Right lobe of liver (tissue), 6 donors: ENCODE results near the gene GALNTL6. TPM values are rescaled to one million over a fixed set of nuclear protein-coding genes. Genes with fewer than 3 reads are reported as not detected.

Experiments used
- ATAC-seq, 4 donors: fragments of 200-7000 bp; cut with Tn5 transposase; one replicate each; pipeline ENCODE4 v1.9.1; 2020; ENCODE audit warnings: mild to moderate bottlenecking in 4 of 4, moderate library complexity in 4 of 4
- DNase-seq, 3 donors: peaks; one replicate each; pipeline ENCODE4 v3.0.0-alpha.2; 2020
- H3K27ac ChIP-seq, 3 donors: fragments of 200-600 bp; one replicate each; pipeline ENCODE4 v1.8.0; 2022
- H3K27me3 ChIP-seq, 2 donors: fragments of 200-600 bp; one replicate each; pipeline ENCODE4 v1.8.0; 2022
- H3K36me3 ChIP-seq, 4 donors: fragments of 200-600 bp; sonication (generic) in 1 of 4; one replicate each; pipeline versions ENCODE4 v1.5.1 to v1.8.0; 2017 to 2022; ENCODE audit warnings: control low read depth in 1 of 4
- H3K4me1 ChIP-seq, 4 donors: fragments of 200-600 bp; sonication (generic) in 1 of 4; one replicate each; pipeline versions ENCODE4 v1.5.1 to v1.8.0; 2017 to 2022; ENCODE audit warnings: control low read depth in 1 of 4
- H3K4me3 ChIP-seq, 3 donors: fragments of 200-600 bp; one replicate each; pipeline ENCODE4 v1.8.0; 2022
- H3K9me3 ChIP-seq, 4 donors: fragments of 200-600 bp; sonication (generic) in 1 of 4; one replicate each; pipeline versions ENCODE4 v1.5.1 to v1.8.0; 2017 to 2022; ENCODE audit warnings: control low read depth in 1 of 4
- CTCF ChIP-seq, 4 donors: fragments of 200-600 bp in 3 of 4; fragments of 450-650 bp in 1 of 4; IDR thresholded peaks; one replicate each; pipeline versions ENCODE4 v1.5.1 to v1.8.0; 2016 to 2022; ENCODE audit warnings: antibody characterized with exemption in 4 of 4, mild to moderate bottlenecking in 2 of 4
- POLR2A ChIP-seq: fragments of 450-650 bp; IDR thresholded peaks from one replicate; pipeline ENCODE4 v1.6.1; 2017; ENCODE audit warnings: antibody characterized with exemption, mild to moderate bottlenecking
- WGBS: methylation state at CpG from one replicate; pipeline ENCODE4 v1.1.6; 2018; ENCODE audit warnings: low coverage, low lambda C conversion rate; ENCODE audit not compliant: insufficient coverage; ENCODE audit errors: missing lambda C conversion rate; 5-methylcytosine and 5-hydroxymethylcytosine counted together
- intact Hi-C, 2 donors: fragments of 100-400 bp; cut with DNase I; formaldehyde crosslinking; loops; one replicate each; pipeline versions ENCODE4 v1.11.2 to v1.14.1; 2022
- total RNA-seq, 6 experiments: library from RNA; depleted of rRNA in 2 of 6; stranded (reverse); fragments of >200 nt in 2 of 6; fragmentation: NEBNext Ultra II Directional in 3 of 6; extraction: Animal tissue kit (Norgen Biotek cat#: 25700) in 3 of 6; gene quantifications; one replicate each; pipeline versions ENCODE4 v1.1.0 to v1.2.4, GENCODE V29; 2016 to 2023
- donor health status: DM: no; HTN: yes; CAD: no.
- donor health status: DM: no; HTN: no; CAD: no.
- donor health status: DM: no; HTN: no; CAD: no.
- donor health status: DM: no; HTN: yes; CAD: no.
- donor health status: DM: no; HTN: yes; CAD: no.

GALNTL6 gene
- total RNA-seq, 6 experiments from 2014 or later = 0.15 to 1.1 (median 0.30) TPM; not detected in 3

- Histone ChIP-seq H3K27ac (no peak overlapping the region), H3K27me3 (no peaks in the 10 kb centered on the region), H3K36me3 (no peaks in the 10 kb centered on the region), H3K4me3 (no peak overlapping the region), H3K9me3 (no peaks in the 10 kb centered on the region), H3K4me1 (no peaks in the 10 kb centered on the region)
- ATAC-seq (no peak), DNase-seq (no peak)
- 55% methylated on average over 2 of the region's 2 CpGs for WGBS
- intact Hi-C loops = no loop called here
- TF ChIP-seq POLR2A (no peak), CTCF (IDR thresholded peaks at IDR 0.05) (no peak)
Measured at GRCh38 chr4:173056710-173057109, 1243.5 kb downstream of the GALNTL6 start.

GRCh38 chr4:173057442-173057841 lies 1244.2 kb downstream of the GALNTL6 start:
- H3K4me3 ChIP-seq = no peak overlapping the region
- ATAC-seq (peak in 1 of 4 donors; percentile 36), DNase-seq (no peak)
- 28% methylated on average over 3 of the region's 3 CpGs for WGBS
- no peak overlapping the region for H3K27ac ChIP-seq
- intact Hi-C loops = no loop called here
- TF ChIP-seq POLR2A = no peak
- no peaks in the 10 kb centered on the region for H3K4me1 ChIP-seq
- no peaks in the 10 kb centered on the region for H3K36me3 ChIP-seq
- H3K9me3 ChIP-seq = no peaks in the 10 kb centered on the region
- H3K27me3 ChIP-seq = no peaks in the 10 kb centered on the region

GRCh38 chr4:173057901-173058300 lies 1244.7 kb downstream of the GALNTL6 start:
- Histone ChIP-seq H3K4me3 (no peak overlapping the region), H3K27me3 (no peaks in the 10 kb centered on the region), H3K36me3 (no peaks in the 10 kb centered on the region), H3K4me1 (no peaks in the 10 kb centered on the region), H3K27ac (no peak overlapping the region), H3K9me3 (no peaks in the 10 kb centered on the region)
- TF ChIP-seq POLR2A (no peak), CTCF (IDR thresholded peaks at IDR 0.05) (no peak)
- DNase-seq (no peak), ATAC-seq (no peak)
- WGBS = 56% methylated on average over 1 of the region's 1 CpG
- intact Hi-C loops = no loop called here

- no peak overlapping the region for H3K4me3 ChIP-seq
- no peaks in the 10 kb centered on the region for H3K27me3 ChIP-seq
- no peak for TF ChIP-seq CTCF (IDR thresholded peaks at IDR 0.05)
- TF ChIP-seq POLR2A = no peak
- 59% methylated on average over 4 of the region's 4 CpGs for WGBS
- no peak for ATAC-seq
- intact Hi-C loops = no loop called here
- H3K27ac ChIP-seq = no peak overlapping the region
- H3K36me3 ChIP-seq = no peaks in the 10 kb centered on the region
- H3K9me3 ChIP-seq = no peaks in the 10 kb centered on the region
- H3K4me1 ChIP-seq = no peaks in the 10 kb centered on the region
- DNase-seq = no peak
Measured at GRCh38 chr4:173061160-173061559, 1248.0 kb downstream of the GALNTL6 start.

- DNase-seq (no peak), ATAC-seq (no peak)
- Histone ChIP-seq H3K36me3 (no peaks in the 10 kb centered on the region), H3K4me1 (no peaks in the 10 kb centered on the region), H3K27ac (no peak overlapping the region), H3K27me3 (no peaks in the 10 kb centered on the region), H3K4me3 (no peak overlapping the region), H3K9me3 (no peaks in the 10 kb centered on the region)
- no peak for TF ChIP-seq CTCF (IDR thresholded peaks at IDR 0.05)
- TF ChIP-seq POLR2A = no peak
- intact Hi-C loops = no loop called here
- WGBS = 50% methylated on average over 1 of the region's 1 CpG
Measured at GRCh38 chr4:173073939-173074500, 1260.8 kb downstream of the GALNTL6 start.
